NCI-H748 (cell line): ENCODE measurements around the gene CCNDBP1.
A peak's percentile ranks its signal among the peaks of the same experiment; 100 is the strongest.
"Not testable (repeated sequence)": the region's sequence is repeated elsewhere in the genome, so short reads cannot be mapped to it uniquely, and the experiment has no call there.

Source experiments
- DNase-seq: peaks from one replicate; lab custom pipeline; 2025; ENCODE audit not compliant: unreplicated experiment; lab: John Stamatoyannopoulos, UW

The CCNDBP1 gene

DNA sequence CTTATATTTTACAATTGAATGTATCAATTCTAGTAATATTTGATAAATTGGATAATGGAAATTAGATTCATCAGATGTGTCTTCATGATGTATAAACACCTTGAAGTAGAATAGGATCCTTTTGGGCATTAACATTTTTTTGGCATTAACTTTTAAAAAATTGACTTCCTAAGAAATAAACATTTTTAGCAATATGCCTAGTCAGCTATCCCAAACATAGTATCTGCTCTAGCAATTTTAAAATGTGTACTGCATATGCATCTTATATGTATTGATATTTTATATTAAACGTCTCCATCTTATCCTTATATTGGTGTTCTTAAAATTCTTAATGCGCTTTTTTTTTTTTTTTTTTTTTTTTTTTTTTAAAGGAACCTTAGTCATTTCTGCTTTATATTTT lies 8.5 kb downstream of the CCNDBP1 start:
- DNase-seq, result no peak

DNA sequence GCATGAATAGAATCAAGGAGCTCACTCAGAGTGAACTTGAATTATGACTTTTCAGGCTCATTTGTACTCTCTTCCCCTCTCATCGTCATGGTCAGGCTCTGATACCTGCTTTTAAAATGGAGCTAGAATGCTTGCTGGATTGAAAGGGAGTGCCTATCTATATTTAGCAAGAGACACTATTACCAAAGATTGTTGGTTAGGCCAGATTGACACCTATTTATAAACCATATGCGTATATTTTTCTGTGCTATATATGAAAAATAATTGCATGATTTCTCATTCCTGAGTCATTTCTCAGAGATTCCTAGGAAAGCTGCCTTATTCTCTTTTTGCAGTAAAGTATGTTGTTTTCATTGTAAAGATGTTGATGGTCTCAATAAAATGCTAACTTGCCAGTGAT lies 9.6 kb downstream of the CCNDBP1 start:
- DNase-seq, result no peak

DNA sequence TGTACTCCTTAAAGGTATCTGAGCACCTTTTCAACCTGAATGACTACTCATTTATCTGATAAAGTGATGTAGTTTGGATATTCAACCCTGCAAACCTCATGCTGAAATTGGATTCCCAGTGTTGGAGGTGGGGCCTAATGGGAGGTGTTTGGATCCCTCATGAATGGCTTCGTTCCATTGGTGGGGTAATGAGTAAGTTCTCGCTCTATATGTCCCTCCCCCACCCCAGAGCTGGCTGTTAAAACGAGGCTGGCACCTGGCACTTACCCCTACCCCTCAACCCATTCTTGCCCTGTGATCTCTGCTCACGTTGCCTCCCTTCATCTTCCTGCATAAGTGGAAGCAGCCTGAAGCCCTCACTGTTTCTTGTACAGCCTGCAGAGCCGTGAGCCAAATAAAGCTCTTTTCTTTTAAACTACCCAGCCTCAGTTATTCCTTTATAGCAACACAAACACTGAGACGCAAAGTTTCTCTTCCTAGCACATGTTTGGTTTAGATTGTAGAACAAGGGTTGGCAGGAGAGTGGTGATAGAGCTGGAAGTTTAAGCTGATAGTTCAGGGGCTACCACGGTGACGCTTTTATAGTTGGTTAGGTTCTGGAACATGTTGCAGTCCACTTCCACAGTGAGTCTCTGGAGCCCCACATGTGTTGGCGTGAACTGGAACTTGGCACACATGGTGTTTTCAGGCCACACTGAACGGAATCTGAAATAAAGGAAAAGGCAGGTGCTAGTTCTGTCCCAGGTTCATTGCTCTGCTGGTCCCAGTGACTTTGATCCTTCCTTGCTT lies 11.8 kb downstream of the CCNDBP1 start:
- no peak for DNase-seq

DNA sequence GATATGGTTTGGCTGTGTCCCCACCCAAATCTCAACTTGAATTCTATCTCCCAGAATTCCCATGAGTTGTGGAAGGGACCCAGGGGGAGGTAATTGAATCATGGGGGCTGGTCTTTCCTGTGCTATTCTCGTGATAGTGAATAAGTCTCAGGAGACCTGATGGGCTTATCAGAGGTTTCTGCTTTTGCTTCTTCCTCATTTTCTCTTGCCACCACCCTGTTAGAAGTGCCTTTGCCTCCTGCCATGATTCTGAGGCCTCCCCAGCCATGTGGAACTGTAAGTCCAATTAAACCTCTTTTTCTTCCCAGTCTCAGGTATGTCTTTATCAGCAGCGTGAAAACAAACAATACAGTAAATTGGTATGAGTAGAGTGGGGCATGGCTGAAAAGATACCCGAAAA lies 12.6 kb downstream of the CCNDBP1 start:
- DNase-seq, result not testable (repeated sequence)

DNA sequence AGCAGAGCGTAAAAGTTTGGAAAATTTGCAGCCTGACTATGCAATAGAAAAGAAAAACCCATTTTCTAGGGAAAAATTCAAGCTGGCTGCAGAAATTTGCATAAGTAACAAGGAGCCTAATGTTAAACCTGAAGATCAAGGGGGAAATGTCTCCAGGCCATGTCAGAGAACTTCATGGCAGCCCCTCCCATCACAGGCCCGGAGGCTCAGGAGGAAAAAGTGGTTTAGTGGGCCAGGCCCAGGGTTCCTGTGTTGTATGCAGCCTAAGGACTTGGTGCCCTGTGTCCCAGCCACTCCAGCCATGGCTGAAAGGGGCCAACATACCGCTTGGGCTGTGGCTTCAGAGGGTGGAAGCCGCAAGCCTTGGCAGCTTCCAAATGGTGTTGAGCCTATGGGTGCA lies 13.4 kb downstream of the CCNDBP1 start:
- DNase-seq, result not testable (repeated sequence)

DNA sequence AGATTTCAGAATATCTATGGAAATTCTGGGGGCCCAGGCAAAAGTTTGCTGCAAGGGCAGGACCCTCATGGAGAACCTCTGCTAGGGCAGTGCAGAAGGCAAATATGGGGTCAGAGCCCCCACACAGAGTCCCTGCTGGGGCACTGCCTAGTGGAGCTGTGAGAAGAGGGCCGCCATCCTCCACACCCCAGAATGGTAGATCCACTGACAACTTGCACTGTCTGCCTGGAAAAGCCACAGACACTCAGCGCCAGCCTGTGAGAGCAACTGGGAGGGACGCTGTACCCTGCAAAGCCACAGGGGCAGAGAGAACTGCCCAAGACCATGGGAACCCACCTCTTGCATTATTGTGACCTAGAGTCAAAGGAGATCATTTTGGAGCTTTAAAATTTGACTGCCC lies 13.8 kb downstream of the CCNDBP1 start:
- DNase-seq, result no peak

- DNase-seq, result no peak
Observed at GRCh38 chr15:43199945-43200488, 14.8 kb downstream of the CCNDBP1 start.

- peak; percentile 31 for DNase-seq
Observed at GRCh38 chr15:43204016-43204901, 19.1 kb downstream of the CCNDBP1 start.

DNA sequence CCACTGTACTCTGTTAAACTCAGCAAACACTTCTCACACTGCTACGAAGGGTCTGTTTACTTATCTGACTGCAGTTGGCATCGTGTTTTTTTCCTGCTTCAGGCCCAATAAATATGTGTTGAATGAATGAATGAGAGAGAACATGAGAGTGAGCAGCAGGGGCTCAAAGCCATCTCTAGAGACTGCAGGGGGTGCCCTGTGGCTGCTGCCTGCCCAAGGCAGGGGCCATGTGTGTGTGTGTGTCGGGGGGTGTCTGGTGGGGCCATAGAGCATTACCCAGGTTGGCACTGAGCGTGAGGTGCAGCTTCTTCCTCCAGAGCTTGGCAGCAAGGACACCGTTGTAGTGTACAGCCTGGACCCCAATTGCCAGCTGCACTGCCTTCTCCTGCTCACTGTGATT lies 20.9 kb downstream of the CCNDBP1 start:
- DNase-seq, result no peak

GRCh38 chr15:43207024-43207423 lies 21.8 kb downstream of the CCNDBP1 start:
- DNase-seq, result no peak

- DNase-seq, result no peak
Observed at GRCh38 chr15:43208052-43209002, 23.1 kb downstream of the CCNDBP1 start.

GRCh38 chr15:43209059-43209824 lies 24.0 kb downstream of the CCNDBP1 start:
- DNase-seq, result peak; percentile 6

DNA sequence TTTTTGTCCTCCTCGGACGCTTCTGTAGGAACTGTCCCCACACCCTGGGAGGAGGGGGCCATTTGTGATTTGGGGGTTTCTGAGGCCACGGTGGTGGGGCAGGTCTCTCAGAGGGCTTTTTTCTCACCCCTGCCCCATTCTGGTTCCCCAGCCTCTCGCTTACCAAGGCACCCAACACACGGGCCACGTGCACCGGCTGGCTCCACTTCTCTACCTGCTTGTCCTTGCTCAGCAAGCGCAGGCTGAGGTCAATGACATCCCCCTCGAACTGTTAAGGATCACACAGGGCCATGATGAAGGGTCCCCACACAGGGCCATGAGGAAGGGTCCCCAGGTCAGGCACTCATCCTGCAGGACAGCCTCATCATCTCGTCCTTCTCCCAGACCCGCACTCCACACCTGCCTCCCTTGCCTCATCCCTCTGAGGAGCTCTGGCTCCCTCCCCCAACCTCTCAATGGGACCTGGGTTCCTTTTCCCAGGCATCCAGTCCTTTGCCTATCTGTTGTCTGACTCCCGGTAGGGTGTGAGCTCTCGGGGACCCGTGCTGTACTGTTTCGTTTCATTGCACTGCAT lies 25.1 kb downstream of the CCNDBP1 start:
- no peak for DNase-seq

GRCh38 chr15:43210807-43211206 lies 25.6 kb downstream of the CCNDBP1 start:
- DNase-seq, result no peak

DNA sequence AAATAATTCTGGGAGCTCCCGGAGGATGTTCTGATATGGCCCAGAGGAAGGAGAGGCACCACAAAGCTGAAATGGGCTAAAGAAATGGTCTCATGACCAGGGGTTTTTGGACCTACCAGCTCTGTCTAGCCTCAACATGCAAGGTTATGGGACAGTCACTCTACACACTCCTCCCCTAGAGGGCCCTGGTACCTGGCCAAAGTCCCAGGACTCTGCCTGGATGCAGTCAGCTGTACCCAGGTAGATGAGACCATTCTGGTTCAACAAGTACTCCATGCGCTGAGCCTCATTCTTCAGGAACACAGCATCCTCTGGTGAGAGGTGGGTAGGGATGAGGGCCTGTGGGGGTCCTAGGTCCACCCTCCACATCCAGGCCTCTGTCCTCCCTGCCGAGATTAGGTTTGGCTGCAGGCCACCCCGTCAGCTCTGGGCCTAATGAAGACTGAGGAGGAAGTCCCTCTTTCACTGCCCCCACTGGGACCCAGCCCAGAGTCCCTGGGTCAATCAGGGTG lies 26.1 kb downstream of the CCNDBP1 start:
- no peak for DNase-seq

DNA sequence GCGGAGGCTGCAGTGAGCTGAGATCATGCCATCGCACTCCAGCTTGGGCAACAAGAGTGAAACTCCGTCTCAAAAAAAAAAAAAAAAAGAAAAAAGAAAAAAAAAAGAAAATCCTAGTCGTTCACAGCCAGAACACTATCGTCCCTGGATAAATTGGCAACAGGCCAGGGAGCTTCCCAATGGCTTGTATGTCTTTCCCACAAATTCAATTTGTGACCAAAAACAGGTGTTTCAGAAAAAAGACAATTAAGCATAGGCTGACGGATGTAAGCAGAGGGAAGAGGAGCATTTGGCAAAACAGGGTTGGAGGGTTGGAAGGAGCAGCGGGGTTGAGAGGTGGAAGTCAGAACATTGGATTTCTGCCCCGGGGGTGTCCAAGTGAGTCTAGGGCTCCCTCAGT lies 27.1 kb downstream of the CCNDBP1 start:
- DNase-seq, result peak; percentile 1

DNA sequence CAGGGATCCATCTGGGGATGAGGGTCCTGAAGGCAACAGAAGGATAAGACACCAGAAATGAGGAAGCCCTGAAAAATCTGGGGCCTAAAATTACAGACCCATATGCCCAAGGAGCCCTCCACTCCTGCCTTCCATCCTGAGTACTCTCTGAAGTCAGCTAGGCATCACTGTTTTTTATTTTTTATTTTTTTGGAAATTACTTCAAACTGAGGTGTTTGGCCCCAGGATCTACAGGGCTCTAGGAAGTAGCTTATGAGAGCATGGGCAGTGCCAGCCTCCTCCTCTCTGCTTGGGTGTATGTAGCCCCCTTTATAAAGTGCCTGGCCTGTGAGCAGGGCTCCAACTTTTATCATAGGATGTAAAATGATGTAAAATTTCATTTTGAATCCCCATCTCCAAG lies 27.7 kb downstream of the CCNDBP1 start:
- DNase-seq, result no peak

DNA sequence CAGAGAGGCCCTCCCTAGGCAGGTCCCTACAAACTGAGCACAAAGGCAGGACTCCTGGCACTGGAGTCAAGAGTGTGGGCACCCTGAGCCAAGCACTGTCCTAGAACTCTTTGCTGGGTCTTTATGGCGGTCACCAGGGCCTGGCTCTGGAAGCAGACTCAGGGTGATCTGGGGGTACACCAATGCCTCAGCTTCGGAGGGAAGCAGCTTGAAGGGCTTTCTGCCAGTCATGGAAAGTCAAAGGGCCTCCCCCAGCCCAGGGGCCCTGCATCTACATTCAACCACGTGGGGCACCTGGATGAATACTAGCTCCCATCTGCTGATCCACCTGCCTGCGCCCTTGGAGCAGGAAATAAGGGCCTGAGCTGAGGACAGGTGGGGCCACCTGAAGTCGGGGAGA lies 28.3 kb downstream of the CCNDBP1 start:
- no peak for DNase-seq

GRCh38 chr15:43214169-43214568 lies 29.0 kb downstream of the CCNDBP1 start:
- no peak for DNase-seq
